Loucy (cell line): ENCODE results near the gene EFCC1.

Experiments used
- H2AFZ ChIP-seq: fragments of 200-600 bp; sonication (generic); 2 replicates; pipeline ENCODE4 v1.6.0; 2016; ENCODE audit warnings: antibody characterized with exemption, mild to moderate bottlenecking, low read length, moderate library complexity
- H3F3A ChIP-seq: fragments of 200-600 bp; 2 replicates; pipeline ENCODE4 v1.6.0; 2016; ENCODE audit warnings: antibody characterized with exemption, low read depth, mild to moderate bottlenecking
- H3K27me3 ChIP-seq: fragments of 200-600 bp; sonication (generic); 2 replicates; pipeline ENCODE4 v1.6.1; 2014; ENCODE audit warnings: low read length, mild to moderate bottlenecking; ENCODE audit not compliant: insufficient read depth, poor library complexity, severe bottlenecking
- H3K36me3 ChIP-seq: fragments of 200-600 bp; sonication (generic); 2 replicates; pipeline ENCODE4 v1.6.1; 2016; ENCODE audit warnings: low read length; ENCODE audit not compliant: insufficient read depth
- H3K4me1 ChIP-seq: fragments of 200-600 bp; sonication (generic); 2 replicates; pipeline ENCODE4 v1.5.1; 2014; ENCODE audit warnings: low read length, mild to moderate bottlenecking; ENCODE audit not compliant: insufficient read depth, poor library complexity, severe bottlenecking
- H3K4me2 ChIP-seq: fragments of 200-600 bp; sonication (generic); 2 replicates; pipeline ENCODE4 v1.6.0; 2014; ENCODE audit warnings: antibody characterized with exemption, low read length, low read depth, mild to moderate bottlenecking; ENCODE audit not compliant: poor library complexity, severe bottlenecking
- H3K4me3 ChIP-seq: fragments of 200-600 bp; sonication (generic); 2 replicates; pipeline ENCODE4 v1.5.1; 2014; ENCODE audit warnings: low read length, mild to moderate bottlenecking, mixed read lengths; ENCODE audit not compliant: poor library complexity, severe bottlenecking
- H3K79me2 ChIP-seq: fragments of 200-600 bp; sonication (generic); 2 replicates; pipeline ENCODE4 v1.6.1; 2014; ENCODE audit warnings: low read length; ENCODE audit not compliant: insufficient read depth
- H3K9ac ChIP-seq: fragments of 200-600 bp; sonication (generic); 2 replicates; pipeline ENCODE4 v1.6.0; 2014; ENCODE audit warnings: mild to moderate bottlenecking, low read depth, low read length, moderate library complexity; ENCODE audit not compliant: poor library complexity, severe bottlenecking
- H3K9me2 ChIP-seq: fragments of 200-600 bp; sonication (generic); replicated peaks from 2 replicates; pipeline ENCODE4 v1.6.1; 2016; ENCODE audit warnings: low read depth, low read length, mixed read lengths
- H3K9me3 ChIP-seq: fragments of 200-600 bp; sonication (generic); 2 replicates; pipeline ENCODE4 v1.6.1; 2014; ENCODE audit warnings: mild to moderate bottlenecking, antibody characterized with exemption, low read length, low read depth; ENCODE audit not compliant: insufficient read depth
- H4K20me1 ChIP-seq: fragments of 200-600 bp; sonication (generic); 2 replicates; pipeline ENCODE4 v1.6.0; 2014; ENCODE audit warnings: antibody characterized with exemption, low read length, mild to moderate bottlenecking; ENCODE audit not compliant: insufficient read depth, poor library complexity, severe bottlenecking
- EZH2phosphoT487 ChIP-seq: fragments of 200-600 bp; IDR thresholded peaks from 2 replicates; pipeline ENCODE4 v1.6.1; 2018; ENCODE audit warnings: antibody characterized with exemption, mild to moderate bottlenecking, moderate library complexity, borderline replicate concordance
- TF ChIP-seq, protein P1 (sequence below): fragments of 200-600 bp; sonication (generic); conservative IDR thresholded peaks from 2 replicates; pipeline ENCODE4 v1.5.1; 2014; ENCODE audit warnings: mild to moderate bottlenecking, antibody characterized with exemption, low read length

Gene EFCC1

GRCh38 chr3:128970740-128971047 lies 30.4 kb upstream of the EFCC1 start:
- no peaks in the 10 kb centered on the region for H3K27me3 ChIP-seq
- no peaks in the 10 kb centered on the region for H3K79me2 ChIP-seq
- no peak overlapping the region for H3K4me2 ChIP-seq
- no peaks in the 10 kb centered on the region; the same call in 1 of the 2 replicates for H3F3A ChIP-seq
- no peak overlapping the region for H3K9ac ChIP-seq
- no peak overlapping the region for H2AFZ ChIP-seq
- no peak for TF ChIP-seq EZH2phosphoT487
- TF ChIP-seq, protein P1, sequence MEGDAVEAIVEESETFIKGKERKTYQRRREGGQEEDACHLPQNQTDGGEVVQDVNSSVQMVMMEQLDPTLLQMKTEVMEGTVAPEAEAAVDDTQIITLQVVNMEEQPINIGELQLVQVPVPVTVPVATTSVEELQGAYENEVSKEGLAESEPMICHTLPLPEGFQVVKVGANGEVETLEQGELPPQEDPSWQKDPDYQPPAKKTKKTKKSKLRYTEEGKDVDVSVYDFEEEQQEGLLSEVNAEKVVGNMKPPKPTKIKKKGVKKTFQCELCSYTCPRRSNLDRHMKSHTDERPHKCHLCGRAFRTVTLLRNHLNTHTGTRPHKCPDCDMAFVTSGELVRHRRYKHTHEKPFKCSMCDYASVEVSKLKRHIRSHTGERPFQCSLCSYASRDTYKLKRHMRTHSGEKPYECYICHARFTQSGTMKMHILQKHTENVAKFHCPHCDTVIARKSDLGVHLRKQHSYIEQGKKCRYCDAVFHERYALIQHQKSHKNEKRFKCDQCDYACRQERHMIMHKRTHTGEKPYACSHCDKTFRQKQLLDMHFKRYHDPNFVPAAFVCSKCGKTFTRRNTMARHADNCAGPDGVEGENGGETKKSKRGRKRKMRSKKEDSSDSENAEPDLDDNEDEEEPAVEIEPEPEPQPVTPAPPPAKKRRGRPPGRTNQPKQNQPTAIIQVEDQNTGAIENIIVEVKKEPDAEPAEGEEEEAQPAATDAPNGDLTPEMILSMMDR: no peak
- no peak overlapping the region for H3K4me3 ChIP-seq
- H3K9me2 ChIP-seq: no peaks in the 10 kb centered on the region
- no peaks in the 10 kb centered on the region for H3K9me3 ChIP-seq
- no peaks in the 10 kb centered on the region for H3K36me3 ChIP-seq
- H4K20me1 ChIP-seq: no peaks in the 10 kb centered on the region
- H3K4me1 ChIP-seq: peaks cover 24% of the 10 kb centered on the region

- H3K4me2 ChIP-seq: no peak overlapping the region
- no peaks in the 10 kb centered on the region for H3K36me3 ChIP-seq
- no peaks in the 10 kb centered on the region for H3K9me3 ChIP-seq
- no peaks in the 10 kb centered on the region; the same call in 1 of the 2 replicates for H3F3A ChIP-seq
- peak overlapping the region; percentile 53; the same call in 1 of the 2 replicates for H2AFZ ChIP-seq
- H3K9me2 ChIP-seq: no peaks in the 10 kb centered on the region
- TF ChIP-seq, protein P1: no peak
- no peak for TF ChIP-seq EZH2phosphoT487
- no peaks in the 10 kb centered on the region for H3K79me2 ChIP-seq
- peaks cover 24% of the 10 kb centered on the region for H3K4me1 ChIP-seq
- no peak overlapping the region for H3K4me3 ChIP-seq
- no peaks in the 10 kb centered on the region for H4K20me1 ChIP-seq
- no peak overlapping the region for H3K9ac ChIP-seq
- H3K27me3 ChIP-seq: no peaks in the 10 kb centered on the region
Observed at GRCh38 chr3:128971421-128972100, 29.5 kb upstream of the EFCC1 start.

GRCh38 chr3:128973988-128974564 lies 27.0 kb upstream of the EFCC1 start:
- Histone ChIP-seq H3K9me2 (no peaks in the 10 kb centered on the region), H3K9ac (peak overlapping the region; percentile 49), H3K4me3 (no peak overlapping the region), H2AFZ (peak overlapping the region; percentile 81), H3K4me2 (peak overlapping the region; percentile 33), H3F3A (no peaks in the 10 kb centered on the region; the same call in none of the 2 replicates), H4K20me1 (no peaks in the 10 kb centered on the region), H3K79me2 (no peaks in the 10 kb centered on the region), H3K4me1 (peaks cover 24% of the 10 kb centered on the region), H3K36me3 (no peaks in the 10 kb centered on the region), H3K9me3 (no peaks in the 10 kb centered on the region), H3K27me3 (no peaks in the 10 kb centered on the region)
- TF ChIP-seq, protein P1: no peak
- TF ChIP-seq EZH2phosphoT487: no peak
